Endothelial cell of umbilical vein (primary cell): ENCODE measurements around the gene TPK1. TPM values are rescaled to one million over a fixed set of nuclear protein-coding genes. Genes with fewer than 3 reads are reported as not detected.

ENCODE experiments used
- BruUV-seq: library from RNA; stranded (reverse); fragments of 400-500 nt; replicated peaks from 2 replicates; lab custom pipeline; 2021; lab: Mats Ljungman, UMichigan
- CTCF ChIA-PET: fragments of 300-600, 350-600 bp; sonication (Branson Sonifier 250); formaldehyde crosslinking; loops from one replicate; lab custom pipeline; 2021; ENCODE audit warnings: antibody characterized with exemption, inconsistent platforms; lab: Charles Lee
- POLR2A ChIA-PET: fragments of 300-600, 350-600 bp; sonication (Branson Sonifier 250); formaldehyde crosslinking; loops from one replicate; lab custom pipeline; 2021; ENCODE audit warnings: antibody characterized with exemption, inconsistent platforms; lab: Charles Lee
- DNase-seq: peaks from one replicate; pipeline ENCODE4 v3.0.0-alpha.2; 2011; ENCODE audit warnings: low read depth, low spot score
- FAIRE-seq: peaks from 2 replicates; lab custom pipeline; 2011; peaks lifted over from hg19 to GRCh38; lab: Jason Lieb, UNC
- H2AFZ ChIP-seq: 2 replicates; pipeline ENCODE4 v1.6.0; 2012; ENCODE audit warnings: low read depth, low read length, control low read depth, inconsistent platforms
- H3K27ac ChIP-seq: 2 replicates; pipeline ENCODE4 v1.5.1; 2011; ENCODE audit warnings: low read depth, mild to moderate bottlenecking, control low read depth, low read length, moderate library complexity; ENCODE audit not compliant: insufficient read depth
- H3K27me3 ChIP-seq, 2 experiments: 2 replicates each; pipeline versions ENCODE4 v1.6.0 to v1.6.1; 2011; ENCODE audit warnings: low read length in 2 of 2, mixed read lengths in 1 of 2; ENCODE audit not compliant: control insufficient read depth in 2 of 2, insufficient read depth in 2 of 2
- H3K36me3 ChIP-seq, 2 experiments: 2 replicates in 1 of 2; 3 replicates in 1 of 2; pipeline ENCODE4 v1.5.1; 2011; ENCODE audit warnings: low read length in 2 of 2, mild to moderate bottlenecking in 1 of 2, moderate library complexity in 1 of 2; ENCODE audit not compliant: control insufficient read depth in 2 of 2, insufficient read depth in 2 of 2; ENCODE audit errors: extremely low read depth in 1 of 2
- H3K4me1 ChIP-seq: 3 replicates; pipeline ENCODE4 v1.5.1; 2011; ENCODE audit warnings: mild to moderate bottlenecking, low read length; ENCODE audit not compliant: control insufficient read depth, insufficient read depth; ENCODE audit errors: extremely low read depth
- H3K4me2 ChIP-seq: 2 replicates; pipeline ENCODE4 v1.6.1; 2011; ENCODE audit warnings: low read length, control low read depth, mixed read lengths; ENCODE audit not compliant: insufficient read depth
- H3K4me3 ChIP-seq, 3 experiments: fragments of 200-600 bp in 1 of 3; sonication (generic), shearing (Covaris generic) in 1 of 3; replicated peaks in 1 of 3; 2 replicates each; pipeline ENCODE4 v1.5.1; 2011 to 2016; ENCODE audit warnings: control low read depth in 3 of 3, low read length in 3 of 3, mild to moderate bottlenecking in 2 of 3, inconsistent platforms in 1 of 3, low read depth in 1 of 3, moderate library complexity in 1 of 3; ENCODE audit not compliant: insufficient read depth in 1 of 3
- H3K79me2 ChIP-seq: 2 replicates; pipeline ENCODE4 v1.6.0; 2012; ENCODE audit warnings: low read length, inconsistent platforms; ENCODE audit not compliant: control insufficient read depth, insufficient read depth
- H3K9ac ChIP-seq: replicated peaks from 2 replicates; pipeline ENCODE3; 2011; ENCODE audit warnings: low read length, control low read depth; ENCODE audit not compliant: insufficient read depth; ENCODE audit errors: extremely low read depth
- H3K9me1 ChIP-seq: replicated peaks from 3 replicates; pipeline ENCODE4 v1.6.0; 2011; ENCODE audit warnings: mild to moderate bottlenecking, low read length; ENCODE audit not compliant: control insufficient read depth, insufficient read depth; ENCODE audit errors: extremely low read depth
- H3K9me3 ChIP-seq: replicated peaks from 2 replicates; pipeline ENCODE4 v1.5.1; 2012; ENCODE audit warnings: low read length, inconsistent platforms; ENCODE audit not compliant: control insufficient read depth, insufficient read depth
- H4K20me1 ChIP-seq: replicated peaks from 2 replicates; pipeline ENCODE3; 2011; ENCODE audit warnings: mild to moderate bottlenecking, low read length; ENCODE audit not compliant: control insufficient read depth, insufficient read depth; ENCODE audit errors: extremely low read depth
- EZH2 ChIP-seq: IDR thresholded peaks from 2 replicates; pipeline ENCODE4 v1.6.1; 2012; ENCODE audit warnings: borderline replicate concordance, low read depth, mild to moderate bottlenecking, moderate library complexity, low read length, inconsistent platforms; ENCODE audit not compliant: severe bottlenecking
- FOS ChIP-seq: IDR thresholded peaks from 2 replicates; pipeline ENCODE4 v1.6.1; 2011; ENCODE audit warnings: mild to moderate bottlenecking, low read length, moderate library complexity, borderline replicate concordance; ENCODE audit not compliant: insufficient read depth
- GATA2 ChIP-seq: IDR thresholded peaks from 2 replicates; pipeline ENCODE4 v1.7.0; 2011; ENCODE audit warnings: low read depth, mild to moderate bottlenecking, moderate library complexity, mixed read lengths, low read length; ENCODE audit not compliant: insufficient read length, insufficient read depth
- JUN ChIP-seq: IDR thresholded peaks from 2 replicates; pipeline ENCODE4 v1.6.1; 2011; ENCODE audit warnings: borderline replicate concordance, low read depth; ENCODE audit not compliant: insufficient read length, insufficient read depth
- MYC ChIP-seq: IDR thresholded peaks from one replicate; pipeline ENCODE4 v1.6.1; 2011; ENCODE audit warnings: mild to moderate bottlenecking, low read depth, low read length
- POLR2A ChIP-seq: IDR thresholded peaks from 2 replicates; pipeline ENCODE4 v1.6.1; 2012; ENCODE audit warnings: low read depth, mild to moderate bottlenecking, control low read depth, low read length
- POLR2AphosphoS5 ChIP-seq: IDR thresholded peaks from 2 replicates; pipeline ENCODE4 v1.6.1; 2012; ENCODE audit warnings: low read depth, mild to moderate bottlenecking, control low read depth, low read length, moderate library complexity; ENCODE audit not compliant: insufficient read depth
- dilution Hi-C: fragments of 300-500 bp; cut with MboI; formaldehyde crosslinking; loops from one replicate; pipeline ENCODE4 v1.15.0; 2019; ENCODE audit warnings: low sequenced_read_pairs; ENCODE audit not compliant: extremely low pct_ligation_motif_present
- intact Hi-C: fragments of 100-400 bp; cut with micrococcal nuclease; formaldehyde crosslinking; loops from one replicate; pipeline ENCODE4 v1.10.0; 2022
- polyA plus RNA-seq, 4 experiments: library from polyadenylated mRNA; depleted of rRNA in 3 of 4; stranded (reverse) in 3 of 4; unstranded in 1 of 4; fragments of >200 nt; gene quantifications; 2 replicates each; pipeline versions ENCODE4 v1.2.1 to v1.2.3, GENCODE V29; 2011 to 2012; ENCODE audit warnings: missing spikeins in 1 of 4
- total RNA-seq: library from RNA; stranded (reverse); gene quantifications from 2 replicates; pipeline ENCODE4 v1.2.3, GENCODE V29; 2021
- TF ChIP-seq, protein P1 (sequence below): IDR thresholded peaks from 2 replicates; pipeline ENCODE4 v1.6.1; 2011; ENCODE audit not compliant: insufficient read depth, insufficient read length
- TF ChIP-seq, protein P2 (sequence below), 2 donors: IDR thresholded peaks; 1 replicate in 1 of 2; 2 replicates in 1 of 2; pipeline ENCODE4 v1.5.1; 2011; ENCODE audit warnings: low read length in 2 of 2, mild to moderate bottlenecking in 2 of 2, moderate library complexity in 2 of 2, control low read depth in 1 of 2, inconsistent platforms in 1 of 2, low read depth in 1 of 2; ENCODE audit not compliant: insufficient read depth in 1 of 2; ENCODE audit errors: extremely low read depth in 1 of 2

Gene TPK1
- total and polyA plus RNA-seq, 2 donors (not counting 3 experiments of a cell fraction or from before 2014, with no cell fraction given) = 7.5 to 9.3 TPM

DNA sequence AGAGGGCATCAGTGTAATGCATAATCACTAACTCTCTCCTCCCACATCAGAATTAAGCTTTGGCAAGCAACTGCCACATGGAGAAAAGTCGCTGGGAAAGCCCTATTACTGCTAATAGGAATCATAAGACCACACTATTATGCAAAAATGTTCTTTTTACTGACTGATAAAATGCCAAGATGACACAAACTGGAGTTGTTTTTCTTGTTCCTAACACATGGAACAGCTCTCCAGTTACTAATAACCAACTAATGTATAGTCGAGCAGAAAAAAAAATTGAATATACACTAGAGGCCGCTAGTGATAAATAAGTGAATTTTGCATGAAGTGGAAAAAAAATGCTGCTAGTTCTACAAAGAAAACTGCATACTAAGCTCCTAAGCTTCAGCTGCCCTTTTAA, 165.6 kb downstream of the TPK1 start:
- Histone ChIP-seq H3K4me3 (no peak overlapping the region), H3K4me2 (no peak overlapping the region), H3K27ac (no peak overlapping the region), H3K9me1 (no peaks in the 10 kb centered on the region), H3K36me3 (no peaks in the 10 kb centered on the region), H3K4me1 (no peaks in the 10 kb centered on the region), H3K79me2 (no peaks in the 10 kb centered on the region), H3K27me3 (no peaks in the 10 kb centered on the region), H3K9me3 (no peaks in the 10 kb centered on the region), H2AFZ (no peak overlapping the region), H3K9ac (no peak overlapping the region), H4K20me1 (no peaks in the 10 kb centered on the region)
- CTCF ChIA-PET = interaction anchor here (0.6 to 2.3 kb wide), 20 partner anchors 8 to 1420 kb away, joined by 3 to 13 read pairs (median 4); no protein-coding TSS in a partner anchor
- POLR2A ChIA-PET = interaction anchor here (0.6 kb wide), 1 partner anchor 91 kb away, joined by 4 read pairs; no protein-coding TSS in a partner anchor
- dilution Hi-C loops = no loop called here
- intact Hi-C loops = no loop called here
- no peak for FAIRE-seq
- BruUV-seq = no TSS peak
- TF ChIP-seq, protein P1, sequence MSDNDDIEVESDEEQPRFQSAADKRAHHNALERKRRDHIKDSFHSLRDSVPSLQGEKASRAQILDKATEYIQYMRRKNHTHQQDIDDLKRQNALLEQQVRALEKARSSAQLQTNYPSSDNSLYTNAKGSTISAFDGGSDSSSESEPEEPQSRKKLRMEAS = no peak
- TF ChIP-seq POLR2AphosphoS5 (no peak), EZH2 (no peak), GATA2 (no peak), JUN (no peak), POLR2A (no peak), FOS (no peak), MYC (no peak)
- TF ChIP-seq, protein P2, sequence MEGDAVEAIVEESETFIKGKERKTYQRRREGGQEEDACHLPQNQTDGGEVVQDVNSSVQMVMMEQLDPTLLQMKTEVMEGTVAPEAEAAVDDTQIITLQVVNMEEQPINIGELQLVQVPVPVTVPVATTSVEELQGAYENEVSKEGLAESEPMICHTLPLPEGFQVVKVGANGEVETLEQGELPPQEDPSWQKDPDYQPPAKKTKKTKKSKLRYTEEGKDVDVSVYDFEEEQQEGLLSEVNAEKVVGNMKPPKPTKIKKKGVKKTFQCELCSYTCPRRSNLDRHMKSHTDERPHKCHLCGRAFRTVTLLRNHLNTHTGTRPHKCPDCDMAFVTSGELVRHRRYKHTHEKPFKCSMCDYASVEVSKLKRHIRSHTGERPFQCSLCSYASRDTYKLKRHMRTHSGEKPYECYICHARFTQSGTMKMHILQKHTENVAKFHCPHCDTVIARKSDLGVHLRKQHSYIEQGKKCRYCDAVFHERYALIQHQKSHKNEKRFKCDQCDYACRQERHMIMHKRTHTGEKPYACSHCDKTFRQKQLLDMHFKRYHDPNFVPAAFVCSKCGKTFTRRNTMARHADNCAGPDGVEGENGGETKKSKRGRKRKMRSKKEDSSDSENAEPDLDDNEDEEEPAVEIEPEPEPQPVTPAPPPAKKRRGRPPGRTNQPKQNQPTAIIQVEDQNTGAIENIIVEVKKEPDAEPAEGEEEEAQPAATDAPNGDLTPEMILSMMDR (IDR thresholded peaks at IDR 0.05; ENCODE audit: extremely low read depth in 1 of 2, insufficient read depth in 1 of 2, low read depth in 1 of 2, low read length in 2 of 2) = no peak
- DNase-seq = peak; percentile 21
